OCI-LY1 (cell line): Measurements from ENCODE around the gene ULBP2.

Source experiments
- CTCF ChIP-seq: fragments of 200-600 bp; sonication (generic), shearing (Covaris generic); IDR thresholded peaks from 2 replicates; pipeline ENCODE4 v1.5.1; 2017; ENCODE audit warnings: mild to moderate bottlenecking, antibody characterized with exemption, low read length, moderate library complexity, mixed read lengths
- EZH2 ChIP-seq: fragments of 200-600 bp; sonication (generic), shearing (Covaris generic); IDR thresholded peaks from 2 replicates; pipeline ENCODE4 v1.8.0; 2017; ENCODE audit warnings: borderline replicate concordance, mixed run types, mild to moderate bottlenecking, antibody characterized with exemption, low read length, moderate library complexity, mixed read lengths

GRCh38 chr6:149897015-149897697, 44.7 kb upstream of the ULBP2 start:
- no peak for TF ChIP-seq CTCF
- no peak for TF ChIP-seq EZH2
